Osteoblast (primary cell): Measurements from ENCODE around the gene CCDC137. TPM values are rescaled to one million over a fixed set of nuclear protein-coding genes. Genes with fewer than 3 reads are reported as not detected.
A peak's percentile ranks its signal among the peaks of the same experiment; 100 is the strongest.
"Not testable (repeated sequence)": the region's sequence is repeated elsewhere in the genome, so short reads cannot be mapped to it uniquely, and the experiment has no call there.

ENCODE experiments used
- DNase-seq: peaks from one replicate; pipeline ENCODE4 v3.0.0; 2011; ENCODE audit warnings: low spot score, mixed read lengths; ENCODE audit not compliant: insufficient read length; ENCODE audit errors: missing footprints
- H2AFZ ChIP-seq: 2 replicates; pipeline ENCODE4 v1.6.0; 2011; ENCODE audit warnings: mild to moderate bottlenecking, low read length
- H3K27ac ChIP-seq: 2 replicates; pipeline ENCODE4 v1.5.1; 2011; ENCODE audit warnings: mild to moderate bottlenecking, low read depth, low read length, moderate library complexity
- H3K27me3 ChIP-seq: 2 replicates; pipeline ENCODE4 v1.6.0; 2012; ENCODE audit warnings: mild to moderate bottlenecking, control low read depth, inconsistent platforms, low read length, moderate library complexity; ENCODE audit not compliant: insufficient read depth
- H3K36me3 ChIP-seq: 2 replicates; pipeline ENCODE4 v1.5.1; 2011; ENCODE audit warnings: mild to moderate bottlenecking, low read length, control low read depth, moderate library complexity; ENCODE audit not compliant: insufficient read depth
- H3K4me1 ChIP-seq: 2 replicates; pipeline ENCODE4 v1.5.1; 2011; ENCODE audit warnings: mild to moderate bottlenecking, low read length, control low read depth, moderate library complexity; ENCODE audit not compliant: insufficient read depth
- H3K4me2 ChIP-seq: 2 replicates; pipeline ENCODE4 v1.6.0; 2011; ENCODE audit warnings: mild to moderate bottlenecking, low read length; ENCODE audit not compliant: insufficient read depth
- H3K4me3 ChIP-seq: fragments of 200-600 bp; sonication (generic); 3 replicates; pipeline ENCODE4 v1.5.1; 2012; ENCODE audit warnings: mild to moderate bottlenecking, low read length, inconsistent platforms; ENCODE audit not compliant: insufficient read depth
- H3K79me2 ChIP-seq: 2 replicates; pipeline ENCODE4 v1.6.0; 2012; ENCODE audit warnings: mild to moderate bottlenecking, low read length, control low read depth, inconsistent platforms; ENCODE audit not compliant: insufficient read depth
- H3K9me3 ChIP-seq: 2 replicates; pipeline ENCODE4 v1.5.1; 2011; ENCODE audit warnings: low read depth, low read length, control low read depth
- H4K20me1 ChIP-seq: 2 replicates; pipeline ENCODE4 v1.6.0; 2012; ENCODE audit warnings: mild to moderate bottlenecking, low read length, control low read depth; ENCODE audit not compliant: insufficient read depth
- CTCF ChIP-seq: IDR thresholded peaks from 2 replicates; pipeline ENCODE4 v1.5.1; 2011; ENCODE audit warnings: mild to moderate bottlenecking, low read depth, low read length, moderate library complexity; ENCODE audit errors: extremely low read depth
- total RNA-seq: library from RNA; depleted of rRNA; stranded (reverse); fragments of >200 nt; gene quantifications from 2 replicates; pipeline ENCODE4 v1.2.3, GENCODE V29; 2012

CCDC137 gene, protein sequence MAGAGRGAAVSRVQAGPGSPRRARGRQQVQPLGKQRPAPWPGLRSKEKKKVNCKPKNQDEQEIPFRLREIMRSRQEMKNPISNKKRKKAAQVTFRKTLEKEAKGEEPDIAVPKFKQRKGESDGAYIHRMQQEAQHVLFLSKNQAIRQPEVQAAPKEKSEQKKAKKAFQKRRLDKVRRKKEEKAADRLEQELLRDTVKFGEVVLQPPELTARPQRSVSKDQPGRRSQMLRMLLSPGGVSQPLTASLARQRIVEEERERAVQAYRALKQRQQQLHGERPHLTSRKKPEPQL
- total RNA-seq: 4.7 and 5.6 TPM in 2 replicates

DNA sequence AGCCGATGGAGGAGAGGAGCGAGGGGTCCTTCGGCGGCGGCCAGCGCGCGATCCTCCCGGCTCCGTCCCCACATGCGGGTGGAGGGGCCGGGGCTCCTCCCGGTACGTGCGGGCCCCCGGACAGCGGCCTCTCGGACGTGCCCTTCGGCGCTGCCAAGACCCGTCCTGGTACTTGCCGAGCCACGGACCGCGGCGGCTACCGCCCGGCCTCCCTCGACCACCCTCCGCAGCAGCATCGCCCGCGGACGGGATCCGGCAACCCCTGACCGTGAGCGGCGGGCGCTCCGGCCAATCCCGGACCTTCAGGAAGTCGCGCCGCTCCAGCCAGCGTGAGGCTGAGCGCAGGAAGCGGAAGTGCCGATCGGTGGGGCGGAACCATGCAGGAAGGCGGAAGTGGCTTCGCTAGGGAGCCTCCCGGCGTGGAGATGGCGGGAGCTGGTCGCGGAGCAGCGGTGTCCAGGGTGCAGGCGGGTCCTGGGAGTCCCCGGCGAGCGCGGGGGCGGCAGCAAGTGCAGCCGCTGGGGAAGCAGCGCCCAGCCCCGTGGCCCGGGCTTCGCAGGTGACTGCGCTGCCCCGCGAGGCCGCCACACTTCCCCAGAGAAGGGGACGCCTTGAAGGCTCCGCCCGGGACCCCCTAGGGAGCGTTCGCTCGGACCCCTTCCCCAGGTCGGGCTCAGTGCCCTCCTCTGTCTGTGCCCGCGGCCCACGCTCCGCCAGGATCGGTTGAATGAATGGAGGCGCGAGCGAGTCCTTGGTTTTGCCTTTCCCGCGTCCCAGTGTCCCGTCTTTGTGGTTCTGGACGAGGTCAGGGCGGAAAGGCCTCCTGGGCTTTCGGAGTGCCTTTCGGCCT lies at the start of gene CCDC137, which contains the start of gene OXLD1:
TSS of gene CCDC137 (plus strand) at position 396 of the 850 bp plus-strand sequence. CDS start at position 426, 30 bp downstream.
TSS of gene OXLD1 (minus strand) at position 264 of the 850 bp plus-strand sequence. CDS start at position 236, 28 bp downstream.
- Histone ChIP-seq H3K4me3 (peak within 1 kb of the TSS; percentile 89), H3K9me3 (no peaks in the 10 kb centered on the region), H3K4me2 (peak within 1 kb of the TSS; percentile 98), H3K4me1 (peaks cover 13% of the 10 kb centered on the region), H4K20me1 (no peaks in the 10 kb centered on the region), H3K36me3 (peaks cover 20% of the 10 kb centered on the region), H3K79me2 (peaks cover 35% of the 10 kb centered on the region), H2AFZ (peak within 1 kb of the TSS; percentile 90), H3K27ac (peak within 1 kb of the TSS; percentile 74), H3K27me3 (no peaks in the 10 kb centered on the region)
- DNase-seq: peak; percentile 100
- no peak for TF ChIP-seq CTCF

DNA sequence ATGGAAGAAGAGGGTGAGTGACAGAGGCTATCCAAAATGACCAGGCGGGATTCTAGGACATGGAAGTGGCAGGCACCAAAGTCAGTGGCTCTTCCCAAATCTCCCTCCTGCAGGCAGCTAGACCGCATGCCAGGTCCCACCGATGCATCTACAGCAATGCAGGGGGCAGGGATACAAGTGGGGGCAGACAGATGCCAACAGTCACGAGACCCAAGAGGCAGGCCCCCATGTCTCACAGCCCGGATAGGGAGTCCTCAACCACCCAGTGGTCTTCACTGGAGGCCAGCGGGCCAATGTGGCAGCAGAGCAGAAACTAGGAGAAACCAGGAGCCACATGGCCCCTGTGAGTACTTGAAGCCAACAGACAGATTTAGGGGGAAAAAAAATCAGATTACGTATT lies 49.7 kb upstream of the CCDC137 start:
- Histone ChIP-seq H3K4me3 (no peak overlapping the region), H3K4me2 (no peak overlapping the region), H3K27ac (no peak overlapping the region), H4K20me1 (peaks cover 38% of the 10 kb centered on the region), H3K9me3 (no peaks in the 10 kb centered on the region), H2AFZ (no peak overlapping the region), H3K79me2 (peaks cover 70% of the 10 kb centered on the region), H3K27me3 (no peaks in the 10 kb centered on the region), H3K36me3 (peaks cover 57% of the 10 kb centered on the region), H3K4me1 (peaks cover 20% of the 10 kb centered on the region)
- DNase-seq: no peak
- TF ChIP-seq CTCF: no peak

DNA sequence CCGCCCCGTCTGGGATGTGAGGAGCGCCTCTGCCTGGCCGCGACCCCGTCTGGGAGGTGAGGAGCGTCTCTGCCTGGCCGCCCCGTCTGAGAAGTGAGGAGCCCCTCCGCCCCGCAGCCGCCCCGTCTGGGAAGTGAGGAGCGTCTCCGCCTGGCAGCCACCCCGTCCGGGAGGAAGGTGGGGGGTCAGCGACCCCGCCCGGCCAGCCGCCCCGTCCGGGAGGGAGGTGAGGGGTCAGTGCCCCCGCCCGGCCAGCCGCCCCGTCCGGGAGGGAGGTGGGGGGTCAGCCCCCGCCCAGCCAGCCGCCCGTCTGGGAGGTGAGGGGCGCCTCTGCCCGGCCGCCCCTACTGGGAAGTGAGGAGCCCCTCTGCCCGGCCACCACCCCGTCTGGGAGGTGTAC lies 48.2 kb upstream of the CCDC137 start:
- peaks cover 39% of the 10 kb centered on the region for H4K20me1 ChIP-seq
- H3K79me2 ChIP-seq: peaks cover 68% of the 10 kb centered on the region

GRCh38 chr17:81621494-81622130 lies 44.9 kb upstream of the CCDC137 start:
- Histone ChIP-seq H3K27me3 (no peaks in the 10 kb centered on the region), H3K4me3 (no peak overlapping the region), H3K79me2 (peaks cover 65% of the 10 kb centered on the region), H3K4me2 (no peak overlapping the region), H3K9me3 (no peaks in the 10 kb centered on the region), H3K36me3 (peaks cover 68% of the 10 kb centered on the region), H3K27ac (no peak overlapping the region), H3K4me1 (no peaks in the 10 kb centered on the region), H2AFZ (no peak overlapping the region), H4K20me1 (peaks cover 32% of the 10 kb centered on the region)
- no peak for TF ChIP-seq CTCF
- no peak for DNase-seq

More for the DNA sequence above, 48.2 kb upstream of the CCDC137 start:
- not testable (repeated sequence) for H2AFZ ChIP-seq, H3K27me3 ChIP-seq, H3K27ac ChIP-seq, H3K4me2 ChIP-seq, H3K9me3 ChIP-seq, H3K4me3 ChIP-seq, DNase-seq
- Histone ChIP-seq H3K4me1 (peaks cover 20% of the 10 kb centered on the region), H3K36me3 (peaks cover 52% of the 10 kb centered on the region)
